Peyer's patch (tissue), 4 donors: ENCODE data around the gene NUP214.

Experiments
- CTCF ChIP-seq, 6 experiments: fragments of 450-650 bp in 4 of 6; fragments of 200-600 bp in 2 of 6; sonication (generic) in 1 of 6; IDR thresholded peaks; one replicate each; pipeline ENCODE4 v1.5.1; 2017 to 2019; ENCODE audit warnings: antibody characterized with exemption in 6 of 6, mild to moderate bottlenecking in 3 of 6, moderate library complexity in 1 of 6
- POLR2A ChIP-seq, 2 donors: fragments of 450-650 bp; IDR thresholded peaks; one replicate each; pipeline ENCODE4 v1.5.1; 2017; ENCODE audit warnings: antibody characterized with exemption in 2 of 2, mild to moderate bottlenecking in 2 of 2, moderate library complexity in 2 of 2

GRCh38 chr9:131180454-131180853 is 55.1 kb downstream of the NUP214 start:
- TF ChIP-seq CTCF (IDR thresholded peaks at IDR 0.05) (no peak), POLR2A (IDR thresholded peaks at IDR 0.05) (no peak)
